ENCODE results near the gene L3MBTL4.

GRCh38 chr18:6210349-6211173, 204.2 kb downstream of the L3MBTL4 start:
- TF ChIP-seq BACH1 (IDR thresholded peaks at IDR 0.05; ENCODE audit: borderline replicate concordance) (no peak), CTCF (IDR thresholded peaks at IDR 0.05 in 2 of 3, conservative IDR thresholded peaks at IDR 0.05 in 1 of 3; ENCODE audit: control insufficient read depth in 2 of 3, extremely low read depth in 1 of 3, insufficient read depth in 1 of 3, low read depth in 3 of 3, low read length in 3 of 3) (no peak), EZH2 (IDR thresholded peaks at IDR 0.05; ENCODE audit: borderline replicate concordance, control insufficient read depth, low read depth, low read length) (no peak), CEBPB (IDR thresholded peaks at IDR 0.05; ENCODE audit: borderline replicate concordance in 1 of 2, low read depth in 2 of 2, low read length in 2 of 2) (no peak), CBX3 (IDR thresholded peaks at IDR 0.05; ENCODE audit: borderline replicate concordance, low read depth) (no peak), ZNF274 (IDR thresholded peaks at IDR 0.05; ENCODE audit: insufficient read depth, insufficient read length) (no peak)
